Tibial nerve (tissue), 4 donors: ENCODE results near the gene ROPN1L. TPM values are rescaled to one million over a fixed set of nuclear protein-coding genes. Genes with fewer than 3 reads are reported as not detected.
A peak's percentile ranks its signal among the peaks of the same experiment; 100 is the strongest.

Experiments used
- DNase-seq, 2 donors: peaks; one replicate each; pipeline ENCODE4 v3.0.0-alpha.2; 2019; ENCODE audit warnings: low spot score in 2 of 2
- H3K27ac ChIP-seq, 4 donors: fragments of 200-600 bp; sonication (generic) in 3 of 4; one replicate each; pipeline ENCODE4 v1.5.1; 2017 to 2019; ENCODE audit warnings: mild to moderate bottlenecking in 1 of 4
- H3K27me3 ChIP-seq, 2 donors: fragments of 200-600 bp; sonication (generic) in 1 of 2; one replicate each; pipeline versions ENCODE4 v1.5.1 to v1.6.0; 2017 to 2019
- H3K36me3 ChIP-seq, 3 donors: fragments of 200-600 bp; sonication (generic); one replicate each; pipeline ENCODE4 v1.5.1; 2018 to 2019
- H3K4me1 ChIP-seq, 4 donors: fragments of 200-600 bp; sonication (generic) in 3 of 4; one replicate each; pipeline ENCODE4 v1.5.1; 2017 to 2019
- H3K4me3 ChIP-seq, 4 donors: fragments of 200-600 bp; sonication (generic) in 3 of 4; one replicate each; pipeline ENCODE4 v1.5.1; 2017 to 2019; ENCODE audit warnings: mild to moderate bottlenecking in 1 of 4, moderate library complexity in 1 of 4
- H3K9me3 ChIP-seq, 4 donors: fragments of 200-600 bp; sonication (generic) in 3 of 4; one replicate each; pipeline ENCODE4 v1.5.1; 2017 to 2019
- EP300 ChIP-seq, 2 donors: sonication (generic); formaldehyde crosslinking; IDR thresholded peaks; one replicate each; pipeline ENCODE4 v1.6.1; 2017; ENCODE audit warnings: antibody characterized with exemption in 2 of 2, mild to moderate bottlenecking in 1 of 2
- POLR2A ChIP-seq, 2 donors: fragments of 450-650 bp; IDR thresholded peaks; one replicate each; pipeline ENCODE4 v1.6.1; 2017; ENCODE audit warnings: antibody characterized with exemption in 2 of 2, mild to moderate bottlenecking in 2 of 2, moderate library complexity in 2 of 2
- WGBS, 2 donors: methylation state at CpG; one replicate each; pipeline ENCODE4 v1.1.5; 2018; 5-methylcytosine and 5-hydroxymethylcytosine counted together
- total RNA-seq, 4 donors: library from RNA; depleted of rRNA; stranded (reverse); fragments of >200 nt; gene quantifications; one replicate each; pipeline ENCODE4 v1.1.0, GENCODE V29; 2016
- TF ChIP-seq, protein P1 (sequence below), 5 experiments: fragments of 200-600 bp in 3 of 5; fragments of 450-650 bp in 2 of 5; sonication (generic) in 3 of 5; IDR thresholded peaks; one replicate each; pipeline ENCODE4 v1.5.1; 2016 to 2019; ENCODE audit warnings: antibody characterized with exemption in 5 of 5, mild to moderate bottlenecking in 3 of 5, moderate library complexity in 2 of 5

The ROPN1L gene
- total RNA-seq, 4 donors from 2014 or later = 0.98 TPM; not detected in 3

DNA sequence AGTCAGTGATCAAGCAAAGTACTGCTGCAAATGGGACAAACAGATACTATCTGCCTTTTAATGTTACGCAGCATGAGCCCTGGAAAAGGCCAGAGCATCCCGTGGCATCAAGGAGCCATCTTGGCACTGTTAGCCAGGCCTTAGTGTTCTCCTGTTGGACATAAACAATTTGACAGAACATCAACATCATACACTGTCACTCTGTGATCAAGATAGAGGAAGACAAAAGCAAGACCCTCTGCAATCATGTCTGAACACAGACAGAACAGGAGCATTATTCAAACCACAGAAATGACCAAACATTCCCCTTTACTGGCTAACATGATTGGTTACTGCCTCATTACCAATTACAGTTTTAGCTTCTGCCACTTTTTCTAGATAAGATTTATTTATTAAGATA lies 21.2 kb upstream of the ROPN1L start:
- H3K9me3 ChIP-seq = no peaks in the 10 kb centered on the region
- no peak overlapping the region for H3K27ac ChIP-seq
- no peaks in the 10 kb centered on the region for H3K27me3 ChIP-seq
- no peak overlapping the region for H3K4me3 ChIP-seq
- H3K4me1 ChIP-seq = no peaks in the 10 kb centered on the region
- 80 to 93% methylated on average over 2 of the region's 2 CpGs for WGBS, 2 donors
- no peak for DNase-seq
- TF ChIP-seq, protein P1, sequence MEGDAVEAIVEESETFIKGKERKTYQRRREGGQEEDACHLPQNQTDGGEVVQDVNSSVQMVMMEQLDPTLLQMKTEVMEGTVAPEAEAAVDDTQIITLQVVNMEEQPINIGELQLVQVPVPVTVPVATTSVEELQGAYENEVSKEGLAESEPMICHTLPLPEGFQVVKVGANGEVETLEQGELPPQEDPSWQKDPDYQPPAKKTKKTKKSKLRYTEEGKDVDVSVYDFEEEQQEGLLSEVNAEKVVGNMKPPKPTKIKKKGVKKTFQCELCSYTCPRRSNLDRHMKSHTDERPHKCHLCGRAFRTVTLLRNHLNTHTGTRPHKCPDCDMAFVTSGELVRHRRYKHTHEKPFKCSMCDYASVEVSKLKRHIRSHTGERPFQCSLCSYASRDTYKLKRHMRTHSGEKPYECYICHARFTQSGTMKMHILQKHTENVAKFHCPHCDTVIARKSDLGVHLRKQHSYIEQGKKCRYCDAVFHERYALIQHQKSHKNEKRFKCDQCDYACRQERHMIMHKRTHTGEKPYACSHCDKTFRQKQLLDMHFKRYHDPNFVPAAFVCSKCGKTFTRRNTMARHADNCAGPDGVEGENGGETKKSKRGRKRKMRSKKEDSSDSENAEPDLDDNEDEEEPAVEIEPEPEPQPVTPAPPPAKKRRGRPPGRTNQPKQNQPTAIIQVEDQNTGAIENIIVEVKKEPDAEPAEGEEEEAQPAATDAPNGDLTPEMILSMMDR (IDR thresholded peaks at IDR 0.05) = no peak
- TF ChIP-seq EP300 (IDR thresholded peaks at IDR 0.05) (no peak), POLR2A (IDR thresholded peaks at IDR 0.05) (no peak)
- H3K36me3 ChIP-seq = peaks cover 0 to 81% (median 16%) of the 10 kb centered on the region in 3 donors

DNA sequence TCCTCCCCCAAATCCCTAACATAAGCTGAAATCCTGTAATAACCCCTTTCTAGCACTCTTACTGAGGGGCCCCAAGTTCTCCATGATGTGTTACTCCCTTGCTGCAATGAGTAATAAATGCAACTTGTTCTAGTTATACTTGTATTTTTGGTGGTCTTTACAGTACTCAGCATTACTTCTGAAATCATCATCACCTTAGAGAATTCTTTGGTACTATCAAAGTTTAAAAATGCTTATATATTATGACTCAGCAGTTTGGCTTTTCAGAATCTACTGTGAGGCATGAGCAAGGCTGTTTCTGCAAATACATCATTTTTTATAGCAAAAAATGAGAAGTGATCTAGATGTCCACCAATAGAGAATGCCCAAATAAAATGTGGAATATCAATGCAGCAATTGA lies 20.7 kb upstream of the ROPN1L start:
- Histone ChIP-seq H3K4me1 (no peaks in the 10 kb centered on the region), H3K4me3 (no peak overlapping the region), H3K27ac (no peak overlapping the region), H3K36me3 (peaks cover 0 to 79% (median 17%) of the 10 kb centered on the region in 3 donors), H3K27me3 (no peaks in the 10 kb centered on the region), H3K9me3 (no peaks in the 10 kb centered on the region)
- TF ChIP-seq EP300 (IDR thresholded peaks at IDR 0.05) (no peak), POLR2A (IDR thresholded peaks at IDR 0.05) (no peak)
- TF ChIP-seq, protein P1 (IDR thresholded peaks at IDR 0.05) = no peak
- DNase-seq = no peak

DNA sequence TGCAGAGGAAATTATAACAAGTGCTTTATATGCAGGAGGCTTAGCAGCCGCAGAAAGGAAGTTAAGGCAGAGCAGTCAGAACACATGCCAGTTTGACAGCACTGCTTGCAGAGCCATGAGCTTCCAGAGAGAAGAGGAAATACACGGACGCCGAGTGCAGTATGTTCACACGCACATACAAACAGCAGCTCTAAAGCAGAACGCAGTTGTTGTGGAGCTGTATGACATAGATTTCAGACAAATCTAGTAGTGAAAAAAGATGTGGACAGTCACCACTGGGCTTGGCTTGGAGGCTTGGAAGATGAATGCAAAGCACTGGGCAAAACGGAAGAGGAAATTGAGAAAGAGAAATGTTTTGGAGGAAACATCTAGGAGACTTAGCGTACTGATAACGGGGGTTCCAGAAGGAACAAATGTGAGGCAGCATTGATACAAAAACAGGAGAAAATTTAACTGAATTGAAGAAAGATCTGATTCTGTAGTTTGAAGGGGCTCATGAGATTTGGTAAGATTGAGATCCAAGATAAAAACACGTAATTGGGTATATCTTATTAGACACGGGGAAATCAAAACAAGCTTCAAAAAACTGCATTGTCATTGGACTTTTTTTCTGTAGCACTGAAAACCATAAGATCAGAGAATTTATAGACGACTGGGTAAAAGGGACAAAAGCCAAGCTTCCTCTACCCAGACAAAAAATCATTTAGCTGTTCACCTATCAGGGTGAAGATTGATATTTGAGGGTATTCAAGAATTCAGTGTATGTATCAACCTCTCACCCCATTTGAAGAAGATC lies 19.6 kb upstream of the ROPN1L start:
- DNase-seq = no peak
- Histone ChIP-seq H3K27me3 (no peaks in the 10 kb centered on the region), H3K4me1 (no peaks in the 10 kb centered on the region), H3K27ac (no peak overlapping the region), H3K9me3 (no peaks in the 10 kb centered on the region), H3K4me3 (no peak overlapping the region), H3K36me3 (peaks cover 0 to 79% (median 24%) of the 10 kb centered on the region in 3 donors)
- no peak for TF ChIP-seq POLR2A (IDR thresholded peaks at IDR 0.05)
- no peak for TF ChIP-seq EP300 (IDR thresholded peaks at IDR 0.05)
- TF ChIP-seq, protein P1 (IDR thresholded peaks at IDR 0.05) = no peak
- 66 to 81% methylated on average over 12 of the region's 12 CpGs for WGBS, 2 donors

DNA sequence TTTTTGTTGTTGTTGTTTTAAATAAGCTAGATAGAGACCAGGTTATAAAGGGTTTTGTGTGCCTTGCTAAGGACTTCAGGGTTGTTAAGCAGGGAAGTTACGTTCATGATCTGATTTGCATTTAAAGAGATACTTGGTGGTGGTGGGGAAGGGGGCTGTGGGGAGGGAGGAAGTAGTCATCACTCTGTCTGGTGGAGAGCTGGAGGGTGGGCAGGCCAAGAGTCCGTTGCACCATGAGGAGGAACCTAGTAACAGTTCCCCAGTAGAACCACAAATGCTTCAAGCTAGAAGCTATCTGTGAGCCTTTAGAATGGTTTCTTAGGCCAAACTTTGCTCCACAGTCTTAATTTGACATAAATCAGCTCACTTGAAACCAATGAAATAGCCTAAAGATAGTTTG lies 18.7 kb upstream of the ROPN1L start:
- Histone ChIP-seq H3K27ac (no peak overlapping the region), H3K36me3 (peaks cover 0 to 80% (median 31%) of the 10 kb centered on the region in 3 donors), H3K9me3 (no peaks in the 10 kb centered on the region), H3K4me3 (no peak overlapping the region), H3K4me1 (no peaks in the 10 kb centered on the region), H3K27me3 (no peaks in the 10 kb centered on the region)
- no peak for DNase-seq
- TF ChIP-seq, protein P1 (IDR thresholded peaks at IDR 0.05) = no peak
- TF ChIP-seq EP300 (IDR thresholded peaks at IDR 0.05) (no peak), POLR2A (IDR thresholded peaks at IDR 0.05) (no peak)
- WGBS, 2 donors = 70 to 78% methylated on average over 2 of the region's 2 CpGs

DNA sequence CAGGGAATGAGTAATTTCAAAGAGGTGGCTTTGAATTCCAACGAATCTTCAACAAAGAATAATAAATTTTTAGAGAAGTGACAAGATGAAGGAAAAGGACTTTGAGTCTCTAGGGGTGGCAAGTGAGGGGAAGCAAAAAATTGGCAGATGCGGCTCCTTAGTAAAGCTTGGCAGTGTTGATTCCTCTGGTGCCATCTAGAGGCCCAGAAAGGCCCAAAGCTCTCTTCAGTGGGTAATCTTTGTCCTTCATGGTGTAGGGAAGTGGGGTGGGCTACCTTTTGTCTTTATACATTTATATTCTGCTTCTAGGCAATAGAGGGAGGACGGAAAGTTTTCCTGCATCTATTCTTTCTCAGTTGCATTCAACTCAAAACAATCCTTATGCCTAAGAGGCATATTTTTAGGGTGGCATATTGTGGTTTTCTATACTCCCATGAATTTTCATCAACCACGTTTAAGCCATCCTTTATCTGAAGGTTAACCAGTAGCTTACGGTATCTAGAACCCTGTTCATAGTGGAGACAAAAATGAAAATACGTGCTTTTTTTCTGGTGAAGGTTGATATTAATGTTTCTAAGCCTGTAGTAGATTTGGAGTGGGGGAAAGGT lies 17.5 kb upstream of the ROPN1L start:
- no peak overlapping the region for H3K27ac ChIP-seq
- H3K4me1 ChIP-seq = no peaks in the 10 kb centered on the region
- no peaks in the 10 kb centered on the region for H3K9me3 ChIP-seq
- no peaks in the 10 kb centered on the region for H3K27me3 ChIP-seq
- no peak for TF ChIP-seq POLR2A (IDR thresholded peaks at IDR 0.05)
- TF ChIP-seq, protein P1 (IDR thresholded peaks at IDR 0.05) = peak in 4 of 5 experiments; percentile 27 to 38 (median 35)
- no peak for DNase-seq
- 66 to 68% methylated on average over 6 of the region's 6 CpGs for WGBS, 2 donors
- H3K36me3 ChIP-seq = peaks cover 0 to 79% (median 31%) of the 10 kb centered on the region in 3 donors
- H3K4me3 ChIP-seq = no peak overlapping the region
